Effector CD4-positive, alpha-beta T cell (primary cell): ENCODE data around the gene SDK1.
"Not testable (repeated sequence)": the region's sequence is repeated elsewhere in the genome, so short reads cannot be mapped to it uniquely, and the experiment has no call there.

Source experiments
- DNase-seq: peaks from one replicate; pipeline ENCODE4 v3.0.0-alpha.2; 2020

The SDK1 gene

DNA sequence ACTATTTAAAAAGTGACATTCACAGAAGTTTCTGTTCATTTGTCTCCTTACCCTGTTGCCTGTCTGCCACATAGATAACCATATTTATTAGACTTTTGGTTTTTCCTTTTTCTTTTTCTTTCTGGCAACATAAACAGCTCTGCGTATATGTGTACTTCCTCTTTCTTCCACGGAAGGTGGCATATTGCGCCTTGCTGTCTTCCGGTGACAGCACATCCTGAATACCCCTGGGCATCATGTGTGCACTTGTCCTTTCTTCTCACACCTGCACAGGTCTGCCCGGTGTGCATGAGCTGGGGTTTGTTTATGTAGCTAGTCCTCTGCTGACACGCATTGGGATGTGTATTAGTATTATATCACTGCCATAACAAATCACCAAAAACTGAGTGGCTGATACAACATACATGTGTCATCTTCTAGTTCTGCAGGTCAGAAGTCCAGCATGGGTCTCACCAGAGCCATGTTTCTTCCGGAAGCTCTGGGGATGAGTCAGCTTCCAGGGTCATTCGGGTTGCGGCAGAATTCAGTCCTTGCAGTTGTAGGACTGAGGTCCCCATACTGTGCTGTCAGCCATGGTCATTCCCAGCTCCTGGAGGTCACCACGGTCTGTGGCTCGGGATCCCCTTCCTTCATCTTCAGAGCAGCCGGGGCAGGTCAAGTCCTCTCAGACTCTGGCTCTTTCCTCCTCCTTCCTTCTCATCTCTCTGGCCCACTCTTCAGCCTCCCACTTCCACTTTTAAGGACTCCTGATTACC is 785.1 kb downstream of the SDK1 start:
- DNase-seq: no peak

DNA sequence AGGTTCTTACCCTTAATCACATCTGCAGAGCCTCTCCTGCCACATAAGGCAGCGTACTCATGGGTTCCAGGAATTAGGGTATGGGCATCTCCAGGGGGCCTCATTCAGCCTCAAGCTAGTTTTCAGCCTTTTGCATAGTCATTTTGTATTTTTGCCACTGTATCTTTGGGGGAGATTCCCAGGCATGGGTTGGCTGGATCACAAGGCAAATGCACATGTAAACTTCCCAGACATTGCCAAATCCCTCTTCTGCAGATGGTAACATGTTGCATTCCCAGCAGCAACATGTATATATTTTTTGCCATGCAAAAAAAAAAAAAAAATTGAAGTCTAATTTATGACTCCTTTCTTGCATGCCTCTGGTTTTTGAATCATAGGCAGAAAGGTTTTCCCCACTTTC is 785.7 kb downstream of the SDK1 start:
- DNase-seq: no peak

- no peak for DNase-seq
These were observed 790.7 kb downstream of the SDK1 start for GRCh38 chr7:4091767-4092166.

- no peak for DNase-seq
These were observed 792.0 kb downstream of the SDK1 start for GRCh38 chr7:4093035-4093434.

DNA sequence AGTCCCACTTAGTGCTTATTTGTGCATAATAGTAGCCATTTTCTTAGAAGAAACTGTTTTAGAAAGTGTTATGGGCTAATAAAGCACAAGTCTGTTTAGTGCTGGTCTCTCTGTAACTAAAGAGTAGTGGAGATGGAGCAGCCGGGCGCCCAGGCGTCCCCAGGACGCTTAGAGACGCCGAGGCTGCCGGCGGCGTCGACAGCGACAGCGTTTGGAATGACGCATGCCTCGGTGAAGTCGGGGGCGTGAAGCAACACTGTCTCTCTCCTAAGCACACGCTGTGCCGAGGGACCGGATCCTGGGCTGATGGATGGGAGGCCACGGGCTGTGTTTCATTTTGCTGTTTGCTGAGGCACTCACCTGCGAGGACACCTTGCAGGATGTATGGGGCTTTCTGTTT is 792.4 kb downstream of the SDK1 start:
- DNase-seq: no peak

GRCh38 chr7:4094158-4094557 is 793.1 kb downstream of the SDK1 start:
- not testable (repeated sequence) for DNase-seq

GRCh38 chr7:4097001-4097609 is 796.1 kb downstream of the SDK1 start:
- no peak for DNase-seq

- DNase-seq: no peak
These were observed 797.1 kb downstream of the SDK1 start for GRCh38 chr7:4098169-4098568.

- no peak for DNase-seq
These were observed 798.6 kb downstream of the SDK1 start for GRCh38 chr7:4099651-4100050.

- no peak for DNase-seq
These were observed 799.1 kb downstream of the SDK1 start for GRCh38 chr7:4100148-4100547.

- no peak for DNase-seq
These were observed 799.6 kb downstream of the SDK1 start for GRCh38 chr7:4100691-4101090.

DNA sequence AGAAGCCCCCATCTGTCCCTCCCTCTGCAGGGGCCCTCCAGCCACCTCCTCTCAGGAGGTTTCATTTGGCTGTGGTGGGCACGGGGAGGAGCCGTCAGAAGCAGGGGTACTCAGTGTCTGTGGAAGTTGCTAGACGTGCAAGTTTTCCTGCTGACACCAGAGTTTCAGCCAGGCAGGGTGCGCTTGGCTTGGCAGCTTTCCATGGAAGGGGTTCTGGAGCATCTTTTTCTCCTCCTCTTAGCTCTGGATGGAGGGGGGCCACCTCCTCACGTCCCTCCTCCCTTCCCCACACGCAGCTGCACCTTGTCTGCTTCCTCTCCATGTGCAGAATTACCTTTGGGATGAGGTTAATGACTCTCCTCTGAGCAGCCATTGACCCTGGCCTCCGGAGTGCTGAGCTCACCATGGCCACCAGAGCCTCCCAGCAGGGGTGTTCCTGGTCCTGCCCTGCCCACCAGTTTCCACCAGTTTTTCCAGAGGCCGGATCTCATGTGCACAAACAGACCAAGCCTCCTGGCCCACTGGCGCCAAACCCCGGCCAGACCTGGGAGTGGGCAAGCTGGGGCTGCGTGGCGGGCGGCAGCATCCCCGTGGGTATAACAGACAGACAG is 801.3 kb downstream of the SDK1 start:
- no peak for DNase-seq

DNA sequence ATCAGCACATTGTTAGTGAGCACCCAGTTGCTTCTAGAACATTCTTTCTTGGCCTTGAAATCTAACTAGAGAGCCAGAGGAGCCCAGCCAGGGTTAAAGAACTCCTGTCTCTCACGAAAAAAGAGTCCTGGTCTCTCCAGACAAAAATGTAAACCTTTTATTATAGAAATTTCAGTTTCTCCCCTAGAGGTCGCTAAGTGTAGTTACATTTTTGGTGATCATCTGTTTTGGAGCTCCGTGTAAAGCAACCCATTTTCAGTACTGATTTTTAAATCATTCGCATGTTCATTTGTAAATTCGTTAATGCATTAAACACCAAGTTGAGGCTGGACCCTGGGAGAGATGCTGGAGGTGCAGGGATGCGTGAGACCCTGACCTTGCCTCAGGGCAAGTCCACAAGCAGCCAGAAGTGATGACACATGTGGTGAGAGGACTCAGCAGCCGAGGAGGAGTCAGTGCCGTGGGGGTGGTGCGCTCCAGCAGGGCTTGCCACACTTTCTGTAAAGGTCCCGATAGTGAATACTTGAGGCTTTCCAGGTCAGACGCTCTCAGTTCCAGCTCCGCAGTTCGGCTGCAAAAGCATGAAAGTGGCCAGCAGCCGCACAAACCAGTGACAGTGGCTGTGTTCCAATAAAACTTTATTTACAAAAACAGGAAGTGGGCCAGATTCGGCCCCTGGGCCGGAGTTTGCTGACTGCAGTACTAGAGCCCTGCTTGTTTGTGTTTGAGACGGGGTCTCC is 802.5 kb downstream of the SDK1 start:
- DNase-seq: no peak

DNA sequence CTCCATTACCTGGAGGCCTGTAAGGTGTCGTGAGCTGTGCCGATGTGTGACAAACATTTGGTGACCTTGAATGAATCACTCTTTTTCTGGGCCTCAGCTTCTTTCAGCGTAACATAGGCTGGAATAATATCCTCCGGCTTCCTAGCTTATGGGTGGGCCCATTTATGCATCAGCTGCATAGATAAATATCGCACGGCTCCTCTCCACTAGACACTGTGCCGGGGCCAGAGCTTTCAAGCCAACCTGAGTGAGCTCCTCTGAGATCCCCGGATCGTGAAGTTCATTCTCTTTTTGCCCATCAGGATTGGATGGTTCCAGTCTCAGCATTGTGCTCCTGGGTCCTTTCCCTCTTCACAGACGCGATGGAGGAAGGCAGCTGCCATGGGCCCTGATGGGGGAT is 806.8 kb downstream of the SDK1 start:
- no peak for DNase-seq

DNA sequence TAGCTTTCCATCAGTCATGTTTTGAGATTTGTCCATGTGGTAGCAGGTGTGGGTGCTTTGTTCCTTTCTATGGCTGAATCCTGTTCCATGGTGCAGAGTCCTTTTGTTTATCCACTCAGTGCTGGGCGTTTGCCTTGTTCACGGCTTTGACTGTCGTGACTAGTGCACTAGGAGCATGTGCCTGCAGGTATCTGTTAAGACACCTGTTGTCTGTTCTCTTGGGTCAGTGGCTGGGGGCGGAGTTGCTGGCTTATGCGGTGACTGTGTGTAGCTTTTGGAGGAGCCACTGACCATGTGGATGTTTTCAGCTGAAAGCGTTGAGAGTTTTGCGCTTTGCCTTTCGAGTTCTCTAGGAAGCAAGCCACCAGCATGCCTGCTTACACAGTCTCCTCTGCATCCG is 807.9 kb downstream of the SDK1 start:
- DNase-seq: no peak

DNA sequence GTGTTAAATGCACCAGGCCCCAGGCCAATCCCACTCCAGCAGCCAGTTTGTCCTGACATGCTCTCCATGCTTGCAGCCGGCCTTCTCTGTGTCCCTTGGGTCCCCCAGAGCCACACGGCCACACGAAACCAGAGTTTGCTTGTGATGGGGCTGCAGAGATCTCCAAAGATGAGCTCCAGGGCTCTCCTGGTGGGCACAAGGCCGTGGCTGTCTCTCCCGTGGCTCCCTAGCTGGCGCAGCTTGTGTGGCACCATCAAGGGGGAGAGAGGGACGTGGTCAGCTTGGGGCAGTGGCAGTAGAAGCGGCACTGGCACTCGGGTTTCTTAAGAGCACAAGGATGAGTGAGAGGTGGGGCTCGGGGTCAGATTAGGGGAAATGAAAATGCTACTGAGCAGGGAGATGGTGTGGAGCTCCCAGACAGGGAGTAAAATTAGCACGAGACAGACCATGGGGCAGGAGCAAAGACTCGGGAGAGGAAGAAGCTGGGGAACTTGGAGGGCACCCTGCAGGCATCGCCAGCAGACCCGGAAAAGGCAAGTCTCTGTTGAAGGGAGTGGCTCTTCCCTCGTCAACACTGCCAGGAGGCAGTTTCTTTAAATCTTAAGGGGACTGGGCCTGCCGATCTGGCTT is 808.5 kb downstream of the SDK1 start:
- no peak for DNase-seq

GRCh38 chr7:4110438-4110837 is 809.4 kb downstream of the SDK1 start:
- no peak for DNase-seq

GRCh38 chr7:4111166-4111565 is 810.1 kb downstream of the SDK1 start:
- DNase-seq: no peak

- no peak for DNase-seq
These were observed 812.2 kb downstream of the SDK1 start for GRCh38 chr7:4113271-4113670.

DNA sequence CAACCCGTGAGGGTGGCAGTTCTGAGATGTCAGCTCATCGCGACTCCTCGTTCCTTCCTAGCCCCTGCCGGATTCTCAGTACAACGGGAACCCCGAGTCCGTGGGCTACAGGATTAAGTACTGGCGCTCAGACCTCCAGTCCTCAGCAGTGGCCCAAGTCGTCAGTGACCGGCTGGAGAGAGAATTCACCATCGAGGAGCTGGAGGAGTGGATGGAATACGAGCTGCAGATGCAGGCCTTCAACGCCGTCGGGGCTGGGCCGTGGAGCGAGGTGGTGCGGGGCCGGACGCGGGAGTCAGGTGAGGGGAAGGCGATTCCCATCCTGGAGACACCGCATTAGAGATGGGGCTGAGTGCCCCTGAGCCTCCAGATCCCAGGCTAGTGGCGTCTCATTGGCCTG is 812.9 kb downstream of the SDK1 start:
- DNase-seq: no peak

GRCh38 chr7:4115442-4115841 is 814.4 kb downstream of the SDK1 start:
- no peak for DNase-seq

GRCh38 chr7:4115941-4116610 is 815.0 kb downstream of the SDK1 start:
- DNase-seq: no peak

DNA sequence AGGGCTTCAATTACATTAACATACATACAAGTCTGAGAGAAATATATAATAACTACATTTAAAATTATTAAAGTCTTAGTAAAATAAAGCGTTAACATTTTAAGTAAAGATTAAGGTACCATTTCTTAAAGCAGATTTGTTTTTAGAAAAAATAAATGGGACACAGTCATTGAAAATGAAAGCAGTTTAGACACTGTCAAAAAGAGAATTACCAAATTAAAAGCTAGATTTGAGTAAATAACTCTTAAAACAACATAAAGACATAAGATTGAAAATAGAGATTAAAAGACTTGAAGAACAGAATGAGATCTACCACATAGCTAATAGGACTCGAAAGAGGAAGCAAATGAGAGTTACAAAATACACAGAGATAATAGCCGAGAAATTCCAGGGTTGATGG is 818.8 kb downstream of the SDK1 start:
- no peak for DNase-seq
